Smooth muscle cell (in vitro differentiated cells): ENCODE data around the gene ANKRD34A. TPM values are rescaled to one million over a fixed set of nuclear protein-coding genes. Genes with fewer than 3 reads are reported as not detected.

ENCODE experiments used
- DNase-seq: peaks from one replicate; lab custom pipeline; 2025; ENCODE audit not compliant: unreplicated experiment; lab: John Stamatoyannopoulos, UW
- H2AFZ ChIP-seq: fragments of 200-600 bp; sonication (generic); 2 replicates; pipeline ENCODE4 v1.6.0; 2016; ENCODE audit warnings: antibody characterized with exemption, low read depth, mild to moderate bottlenecking
- H3F3A ChIP-seq: fragments of 200-600 bp; sonication (generic); 2 replicates; pipeline ENCODE4 v1.6.0; 2017; ENCODE audit warnings: antibody characterized with exemption, low read depth
- H3K27ac ChIP-seq: fragments of 200-600 bp; sonication (generic); 2 replicates; pipeline ENCODE4 v1.5.1; 2016; ENCODE audit warnings: low read depth, mild to moderate bottlenecking
- H3K27me3 ChIP-seq: fragments of 200-600 bp; sonication (generic); 2 replicates; pipeline ENCODE4 v1.6.1; 2016; ENCODE audit warnings: low read depth, mild to moderate bottlenecking
- H3K36me3 ChIP-seq: fragments of 200-600 bp; sonication (generic); 2 replicates; pipeline ENCODE4 v1.5.1; 2016; ENCODE audit warnings: low read depth
- H3K4me1 ChIP-seq: fragments of 200-600 bp; sonication (generic); 2 replicates; pipeline ENCODE4 v1.5.1; 2016; ENCODE audit warnings: low read depth
- H3K4me2 ChIP-seq: fragments of 200-600 bp; sonication (generic); 2 replicates; pipeline ENCODE4 v1.6.0; 2016; ENCODE audit warnings: mild to moderate bottlenecking
- H3K4me3 ChIP-seq: fragments of 200-600 bp; sonication (generic); 2 replicates; pipeline ENCODE4 v1.5.1; 2016; ENCODE audit warnings: mild to moderate bottlenecking
- H3K79me2 ChIP-seq: fragments of 200-600 bp; sonication (generic); 2 replicates; pipeline ENCODE4 v1.6.0; 2016; ENCODE audit warnings: low read depth, mild to moderate bottlenecking
- H3K9ac ChIP-seq: fragments of 200-600 bp; sonication (generic); 2 replicates; pipeline ENCODE4 v1.6.0; 2016; ENCODE audit warnings: low read depth
- H3K9me3 ChIP-seq: fragments of 200-600 bp; sonication (generic); replicated peaks from 2 replicates; pipeline ENCODE4 v1.5.1; 2016; ENCODE audit warnings: low read depth
- H4K20me1 ChIP-seq: fragments of 200-600 bp; sonication (generic); 2 replicates; pipeline ENCODE4 v1.6.0; 2016; ENCODE audit warnings: low read depth
- WGBS: methylation state at CpG from one replicate; pipeline ENCODE4 v1.1.7; 2016; ENCODE audit warnings: low lambda C conversion rate; 5-methylcytosine and 5-hydroxymethylcytosine counted together
- polyA plus RNA-seq: library from polyadenylated mRNA; unstranded; fragments of >200 nt; fragmentation: Nextera tagmentation; extraction: Ambion mirVana; gene quantifications from 2 replicates; pipeline ENCODE4 v1.2.1, GENCODE V29; 2016
- total RNA-seq: library from RNA; depleted of rRNA; stranded (reverse); fragments of >200 nt; gene quantifications from 2 replicates; pipeline ENCODE4 v1.2.3, GENCODE V29; 2014
- TF ChIP-seq, protein P1 (sequence below): fragments of 200-600 bp; sonication (generic); IDR thresholded peaks from 2 replicates; pipeline ENCODE4 v1.5.1; 2017; ENCODE audit warnings: borderline replicate concordance, mild to moderate bottlenecking, antibody characterized with exemption; ENCODE audit not compliant: insufficient read depth, poor library complexity, severe bottlenecking

Gene ANKRD34A
- total and polyA plus RNA-seq, 2 experiments from 2014 or later: 0.49 to 1.3 TPM

DNA sequence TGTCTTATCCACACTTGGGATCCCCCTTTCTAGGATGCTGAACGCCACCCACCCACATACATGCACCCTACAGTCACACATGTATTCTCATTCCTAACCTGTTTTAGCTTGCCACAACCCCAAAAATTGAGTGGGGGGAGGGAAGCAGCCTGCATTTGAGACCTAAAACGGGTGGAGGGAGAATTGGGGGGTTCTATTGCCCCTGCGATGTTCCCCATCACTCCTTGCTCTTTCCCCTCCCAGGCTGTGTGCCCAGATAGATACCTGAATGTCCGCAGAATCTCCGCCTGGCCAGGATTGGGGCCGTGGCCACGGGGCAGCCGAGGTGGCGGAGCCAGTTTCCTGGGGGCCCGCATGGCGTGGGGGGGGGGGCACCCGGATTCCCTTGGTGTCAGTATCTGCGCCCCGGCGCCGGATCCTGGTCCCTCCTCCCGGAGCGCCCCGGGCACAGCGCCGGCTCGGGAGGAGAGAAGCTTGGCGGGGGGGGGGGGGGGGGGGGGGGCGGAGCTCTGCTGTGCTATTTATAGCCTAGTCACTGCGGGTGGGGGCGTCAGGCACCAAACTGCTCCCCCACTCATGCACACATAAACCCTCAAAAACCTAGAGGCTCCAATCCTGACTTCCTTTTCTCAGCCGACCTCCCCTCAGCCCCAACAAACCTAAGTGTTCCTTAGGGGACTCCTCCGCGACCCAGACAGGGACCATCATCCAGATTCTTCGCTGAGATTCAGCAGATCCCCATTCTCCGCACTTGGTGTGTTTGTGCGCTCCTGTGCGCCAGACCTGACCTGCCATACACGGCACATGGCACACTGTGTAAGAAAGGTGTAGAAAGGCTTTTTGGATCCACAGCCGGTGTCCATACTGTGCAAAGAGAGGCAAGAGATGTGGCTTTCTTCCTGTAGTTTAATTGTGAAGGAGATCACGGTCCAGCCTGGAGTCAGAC lies 1.9 kb downstream of the ANKRD34A start:
- TF ChIP-seq, protein P1, sequence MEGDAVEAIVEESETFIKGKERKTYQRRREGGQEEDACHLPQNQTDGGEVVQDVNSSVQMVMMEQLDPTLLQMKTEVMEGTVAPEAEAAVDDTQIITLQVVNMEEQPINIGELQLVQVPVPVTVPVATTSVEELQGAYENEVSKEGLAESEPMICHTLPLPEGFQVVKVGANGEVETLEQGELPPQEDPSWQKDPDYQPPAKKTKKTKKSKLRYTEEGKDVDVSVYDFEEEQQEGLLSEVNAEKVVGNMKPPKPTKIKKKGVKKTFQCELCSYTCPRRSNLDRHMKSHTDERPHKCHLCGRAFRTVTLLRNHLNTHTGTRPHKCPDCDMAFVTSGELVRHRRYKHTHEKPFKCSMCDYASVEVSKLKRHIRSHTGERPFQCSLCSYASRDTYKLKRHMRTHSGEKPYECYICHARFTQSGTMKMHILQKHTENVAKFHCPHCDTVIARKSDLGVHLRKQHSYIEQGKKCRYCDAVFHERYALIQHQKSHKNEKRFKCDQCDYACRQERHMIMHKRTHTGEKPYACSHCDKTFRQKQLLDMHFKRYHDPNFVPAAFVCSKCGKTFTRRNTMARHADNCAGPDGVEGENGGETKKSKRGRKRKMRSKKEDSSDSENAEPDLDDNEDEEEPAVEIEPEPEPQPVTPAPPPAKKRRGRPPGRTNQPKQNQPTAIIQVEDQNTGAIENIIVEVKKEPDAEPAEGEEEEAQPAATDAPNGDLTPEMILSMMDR: no peak
- DNase-seq: peak; percentile 26
- H3K36me3 ChIP-seq: no peaks in the 10 kb centered on the region
- 10% methylated on average over 16 of the region's 36 CpGs for WGBS
- H3K79me2 ChIP-seq: no peaks in the 10 kb centered on the region
- no peaks in the 10 kb centered on the region for H4K20me1 ChIP-seq
- H3K9me3 ChIP-seq: no peaks in the 10 kb centered on the region
- H3K4me2 ChIP-seq: peak overlapping the region; percentile 91
- H3K4me1 ChIP-seq: peaks cover 26% of the 10 kb centered on the region
- peak overlapping the region; percentile 32 for H2AFZ ChIP-seq
- H3K4me3 ChIP-seq: peak overlapping the region; percentile 70
- H3F3A ChIP-seq: peaks cover 7% of the 10 kb centered on the region
- H3K9ac ChIP-seq: no peak overlapping the region
- peak overlapping the region; percentile 76 for H3K27ac ChIP-seq
- H3K27me3 ChIP-seq: no peaks in the 10 kb centered on the region

- H4K20me1 ChIP-seq: no peaks in the 10 kb centered on the region
- peak; percentile 24 for DNase-seq
- H3K4me2 ChIP-seq: peak overlapping the region; percentile 91
- peak overlapping the region; percentile 32 for H2AFZ ChIP-seq
- H3K27me3 ChIP-seq: no peaks in the 10 kb centered on the region
- H3K4me3 ChIP-seq: peak overlapping the region; percentile 70
- no peak overlapping the region for H3K27ac ChIP-seq
- no peaks in the 10 kb centered on the region for H3K9me3 ChIP-seq
- WGBS: 2% methylated on average over 54 of the region's 57 CpGs
- peaks cover 6% of the 10 kb centered on the region for H3K79me2 ChIP-seq
- H3K36me3 ChIP-seq: no peaks in the 10 kb centered on the region
- TF ChIP-seq, protein P1: no peak
- H3F3A ChIP-seq: peaks cover 7% of the 10 kb centered on the region
- peaks cover 31% of the 10 kb centered on the region for H3K4me1 ChIP-seq
- H3K9ac ChIP-seq: peak overlapping the region; percentile 41
These were observed 2.8 kb downstream of the ANKRD34A start for GRCh38 chr1:145961425-145962156.

- H3F3A ChIP-seq: peaks cover 7% of the 10 kb centered on the region
- H3K27ac ChIP-seq: peak overlapping the region; percentile 40
- H3K9ac ChIP-seq: peak overlapping the region; percentile 41
- peak overlapping the region; percentile 90 for H2AFZ ChIP-seq
- under 1% methylated on average over 19 of the region's 22 CpGs for whole genome bisulfite sequencing
- H3K27me3 ChIP-seq: no peaks in the 10 kb centered on the region
- DNase-seq: no peak
- no peaks in the 10 kb centered on the region for H4K20me1 ChIP-seq
- H3K4me2 ChIP-seq: peak overlapping the region; percentile 91
- H3K36me3 ChIP-seq: no peaks in the 10 kb centered on the region
- H3K9me3 ChIP-seq: no peaks in the 10 kb centered on the region
- H3K4me1 ChIP-seq: peaks cover 36% of the 10 kb centered on the region
- H3K79me2 ChIP-seq: peaks cover 11% of the 10 kb centered on the region
- peak overlapping the region; percentile 70 for H3K4me3 ChIP-seq
- TF ChIP-seq, protein P1: no peak
These were observed 3.3 kb downstream of the ANKRD34A start for GRCh38 chr1:145961109-145961424.
